ENCODE results near the gene CDK6.
"Not testable (repeated sequence)": the region's sequence is repeated elsewhere in the genome, so short reads cannot be mapped to it uniquely, and the experiment has no call there.

CDK6 gene

DNA sequence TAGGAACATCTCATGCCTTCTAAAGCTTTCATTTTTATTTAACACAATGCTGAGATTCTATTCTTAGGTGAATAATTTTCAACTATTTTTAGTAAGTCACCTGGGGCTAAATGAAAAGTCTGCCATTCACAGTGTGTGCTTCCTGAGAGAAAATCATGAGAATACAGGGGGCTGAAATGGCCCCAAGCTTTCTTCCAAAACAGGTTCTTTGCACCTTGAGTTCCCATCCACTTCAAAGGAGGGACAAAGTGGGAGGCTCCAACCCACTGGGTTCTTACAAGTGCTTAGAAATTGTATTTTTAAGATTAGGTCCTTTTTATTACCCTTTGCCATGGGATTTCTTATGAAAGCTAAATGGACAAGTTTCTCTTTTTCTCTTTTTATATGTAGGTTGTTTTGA is 224.6 kb downstream of the CDK6 start:
- no peak for DNase-seq

DNA sequence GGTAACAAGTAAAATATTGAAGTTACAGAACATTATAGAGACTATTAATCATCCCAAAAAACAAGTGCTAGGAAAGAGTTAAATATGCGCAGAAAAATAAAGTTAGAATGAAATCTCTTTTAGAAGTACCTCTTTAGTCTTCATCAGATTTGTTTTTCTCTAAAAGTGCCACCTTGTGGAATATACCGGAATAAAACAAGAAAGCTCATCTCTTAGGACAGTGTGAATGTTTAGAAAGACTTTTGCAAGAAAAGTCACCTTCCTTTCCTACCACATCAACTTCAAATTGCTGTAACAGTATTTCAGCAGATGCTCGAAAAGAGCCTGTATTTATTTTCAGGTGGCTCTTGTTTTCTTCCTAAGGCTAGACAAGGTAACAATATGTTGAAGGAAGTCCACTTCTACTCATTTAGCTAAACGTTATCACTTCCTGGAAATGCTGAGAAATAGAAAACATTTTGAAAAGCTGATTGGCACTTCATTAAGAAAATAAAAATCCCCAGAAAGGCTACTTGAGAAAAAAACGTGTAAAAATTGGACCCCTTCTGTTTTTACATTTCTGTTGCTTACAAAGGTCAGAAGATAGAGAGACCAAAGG is 226.4 kb downstream of the CDK6 start:
- DNase-seq, result no peak

DNA sequence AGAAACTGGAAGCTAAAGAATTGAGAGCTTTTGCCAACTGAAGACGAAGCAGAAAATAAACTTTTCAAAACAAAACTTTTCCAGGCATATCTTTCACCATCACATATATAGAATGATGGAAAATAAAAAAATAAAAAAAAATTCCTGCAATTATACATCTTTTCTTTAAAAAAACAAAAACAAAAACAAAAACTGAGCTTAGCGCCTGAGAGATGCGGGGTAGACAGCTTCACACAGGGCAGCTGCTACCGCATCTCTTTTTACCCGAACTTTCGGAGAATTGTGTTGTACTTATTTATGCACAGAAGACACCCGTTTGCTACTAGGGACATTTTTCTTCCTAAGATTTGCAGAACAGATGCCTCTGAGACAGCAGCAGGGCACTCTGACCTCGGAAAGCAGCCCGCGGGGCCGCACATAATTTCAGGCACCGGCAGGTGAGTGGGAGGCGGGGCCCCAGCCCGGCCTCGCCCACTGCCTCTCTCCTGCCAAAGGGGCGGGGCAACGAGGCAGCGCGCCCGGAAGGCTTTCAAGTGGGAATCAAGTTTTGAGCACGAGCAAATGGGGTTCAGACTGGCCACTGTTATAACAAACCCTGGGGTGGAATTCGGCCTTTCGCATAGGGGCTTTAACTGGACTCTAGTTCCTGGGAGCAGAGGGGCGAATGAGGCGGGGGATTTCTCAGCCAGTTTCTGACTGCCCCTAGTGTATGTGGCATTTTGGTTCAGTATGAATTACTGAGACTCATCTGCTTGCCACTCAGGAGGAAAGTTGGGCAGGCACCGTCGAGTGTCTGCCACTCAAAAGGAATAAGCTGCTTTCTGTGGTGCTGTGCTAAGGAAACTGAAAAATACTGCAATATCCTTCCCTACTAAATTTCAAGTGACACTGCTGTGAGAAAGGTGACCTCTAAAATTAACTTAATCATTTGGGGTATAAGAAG is 227.7 kb downstream of the CDK6 start:
- no peak for DNase-seq

DNA sequence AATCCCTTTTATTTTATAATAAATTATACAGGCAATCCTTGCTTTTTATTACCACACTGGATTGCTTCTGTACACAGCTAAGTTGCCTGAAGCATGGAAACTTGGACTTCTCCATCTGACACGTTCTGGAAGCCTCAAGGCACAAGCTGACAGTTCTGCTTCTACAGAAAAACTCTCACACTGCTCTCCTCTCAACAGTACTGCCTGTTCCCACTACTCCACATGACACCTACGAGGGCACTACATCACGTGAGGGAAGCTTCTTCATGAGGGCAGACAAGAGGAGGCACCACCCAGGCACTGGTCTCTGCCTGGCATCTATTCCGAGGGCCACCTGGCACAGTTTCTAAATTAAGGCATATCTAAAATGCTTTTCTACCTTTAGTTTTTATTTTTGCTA is 229.4 kb downstream of the CDK6 start:
- DNase-seq, result no peak

DNA sequence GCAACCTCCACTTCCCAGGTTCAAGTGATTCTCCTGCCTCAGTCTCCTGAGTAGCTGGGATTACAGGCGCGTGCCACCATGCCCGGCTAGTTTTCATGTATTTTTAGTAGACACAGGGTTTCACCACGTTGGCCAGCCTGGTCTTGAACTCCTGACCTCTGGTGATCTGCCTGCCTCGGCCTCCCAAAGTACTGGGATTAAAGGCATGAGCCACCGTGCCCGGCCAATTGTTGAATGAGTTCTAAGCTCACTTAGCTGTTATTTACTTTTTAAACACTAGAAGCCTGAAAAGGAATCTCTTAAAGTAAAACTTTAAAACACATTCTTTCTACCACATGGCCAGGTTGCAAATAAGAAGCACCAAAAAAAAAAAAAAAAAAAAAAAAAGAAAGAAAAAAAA is 231.9 kb downstream of the CDK6 start:
- DNase-seq, result not testable (repeated sequence)

DNA sequence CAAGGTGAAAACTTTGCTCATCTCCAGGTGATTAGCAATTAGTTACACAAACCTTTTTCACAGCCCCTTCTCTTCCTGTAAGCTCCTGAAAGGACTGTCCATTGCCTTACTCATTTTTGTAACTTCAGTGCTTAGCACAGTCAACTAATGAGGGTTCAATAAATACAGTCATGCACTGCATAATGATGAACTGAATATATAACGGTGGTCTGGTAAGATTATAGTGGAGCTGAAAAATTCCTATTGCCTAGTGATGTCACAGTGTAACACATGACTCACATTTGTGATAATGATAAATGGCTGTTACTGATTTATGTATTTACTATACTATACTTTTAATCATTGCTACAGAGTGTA is 233.3 kb downstream of the CDK6 start:
- no peak for DNase-seq

DNA sequence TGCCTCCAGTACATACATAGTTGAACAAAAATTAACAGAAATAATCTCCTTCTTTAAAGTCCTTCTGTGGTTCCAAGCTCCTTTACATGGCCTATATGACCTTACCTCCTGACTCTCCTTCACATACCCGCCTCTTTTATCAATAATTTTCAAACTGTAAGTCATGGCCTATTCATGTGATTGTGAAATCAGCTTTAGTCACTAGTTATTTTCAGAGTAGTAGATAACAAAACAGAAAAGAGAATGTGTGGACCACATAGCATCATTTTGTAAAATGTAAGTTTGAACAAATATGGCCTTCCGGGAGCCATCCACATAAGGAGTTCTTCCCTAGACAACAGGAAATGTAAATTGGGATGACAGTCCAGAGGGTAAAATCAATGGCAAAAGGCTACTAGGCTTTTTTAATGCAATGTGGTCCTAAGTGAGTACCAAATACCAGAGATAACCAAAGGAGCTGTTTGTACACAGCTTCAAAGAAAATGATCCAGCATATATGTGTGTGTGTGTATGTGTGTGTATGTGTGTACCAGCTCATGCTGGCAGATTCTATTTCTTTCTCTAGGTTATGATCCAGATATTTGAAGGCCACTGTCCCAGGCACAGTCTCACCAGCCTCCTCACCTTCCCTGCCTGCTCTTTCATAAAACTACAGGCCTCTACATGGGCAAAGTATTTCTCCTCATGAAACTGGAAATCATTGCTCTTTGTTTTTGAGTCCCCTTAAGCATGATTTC is 233.9 kb downstream of the CDK6 start:
- no peak for DNase-seq

DNA sequence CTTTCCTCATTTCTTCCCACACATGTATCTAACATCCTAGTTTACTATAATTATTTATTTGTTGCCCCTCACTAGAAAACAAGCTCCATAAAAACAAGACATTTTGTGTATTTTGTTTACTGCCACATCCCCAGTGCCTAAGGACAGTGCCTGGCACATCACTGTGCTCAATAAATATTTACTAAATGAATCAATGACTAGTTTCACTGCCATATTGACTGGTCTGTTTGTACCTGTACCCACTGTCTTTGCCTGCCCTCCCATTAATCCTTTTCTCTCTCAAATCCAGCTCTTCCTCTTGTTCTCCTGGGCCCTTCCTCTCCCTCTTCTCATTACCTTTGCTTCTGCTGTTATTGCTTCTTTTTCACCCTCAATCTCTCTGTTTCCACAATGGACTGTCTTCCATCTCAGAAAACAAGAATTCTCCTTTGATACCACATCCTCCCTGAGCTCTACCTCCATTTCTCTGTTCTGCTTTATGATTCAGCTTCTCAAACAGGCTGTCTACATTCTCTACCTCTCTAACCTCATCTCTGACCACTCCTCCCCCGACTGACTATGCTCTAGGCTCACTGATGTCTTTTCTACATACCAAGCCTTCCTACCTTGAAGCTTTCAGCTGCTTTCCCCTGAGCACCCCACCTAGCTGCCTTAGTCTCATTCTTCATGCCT is 237.9 kb downstream of the CDK6 start:
- no peak for DNase-seq

DNA sequence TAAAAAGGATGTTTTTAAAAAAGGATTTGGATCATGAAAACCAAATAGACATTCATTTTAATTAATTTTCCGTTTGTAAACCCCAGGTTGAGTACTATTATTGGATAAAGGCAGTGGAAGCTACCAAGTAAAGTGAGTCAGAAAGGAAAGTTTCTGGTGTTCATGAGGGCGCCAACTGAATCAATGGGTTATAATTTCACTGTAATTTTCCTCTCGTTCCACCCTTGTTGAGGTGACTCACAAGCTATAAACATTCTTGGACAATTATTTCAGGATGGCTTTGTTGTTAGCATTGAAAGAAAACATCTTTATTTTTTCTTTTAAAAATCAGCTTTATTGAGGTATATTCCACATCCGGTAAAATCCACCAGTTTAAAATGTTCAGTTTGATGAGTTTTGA is 241.1 kb downstream of the CDK6 start:
- DNase-seq, result no peak

DNA sequence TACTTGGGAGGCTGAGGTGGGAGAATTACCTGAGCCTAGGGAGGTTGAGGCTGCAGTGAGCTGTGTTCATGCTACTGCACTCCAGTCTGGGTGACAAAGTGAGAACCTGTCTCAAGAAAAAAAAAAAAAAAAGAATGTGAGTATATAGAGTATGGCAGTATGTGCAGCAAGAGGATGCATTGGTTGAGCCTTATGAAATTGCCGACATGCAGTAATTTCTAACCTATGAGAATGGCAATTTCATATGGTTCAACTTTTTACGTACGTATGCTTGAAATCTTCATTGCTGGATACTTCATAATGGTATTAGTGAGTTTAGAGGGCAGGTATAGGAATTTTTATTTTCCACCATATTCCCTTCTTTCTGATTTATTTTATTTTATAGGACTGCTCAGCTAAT is 241.6 kb downstream of the CDK6 start:
- DNase-seq, result no peak

DNA sequence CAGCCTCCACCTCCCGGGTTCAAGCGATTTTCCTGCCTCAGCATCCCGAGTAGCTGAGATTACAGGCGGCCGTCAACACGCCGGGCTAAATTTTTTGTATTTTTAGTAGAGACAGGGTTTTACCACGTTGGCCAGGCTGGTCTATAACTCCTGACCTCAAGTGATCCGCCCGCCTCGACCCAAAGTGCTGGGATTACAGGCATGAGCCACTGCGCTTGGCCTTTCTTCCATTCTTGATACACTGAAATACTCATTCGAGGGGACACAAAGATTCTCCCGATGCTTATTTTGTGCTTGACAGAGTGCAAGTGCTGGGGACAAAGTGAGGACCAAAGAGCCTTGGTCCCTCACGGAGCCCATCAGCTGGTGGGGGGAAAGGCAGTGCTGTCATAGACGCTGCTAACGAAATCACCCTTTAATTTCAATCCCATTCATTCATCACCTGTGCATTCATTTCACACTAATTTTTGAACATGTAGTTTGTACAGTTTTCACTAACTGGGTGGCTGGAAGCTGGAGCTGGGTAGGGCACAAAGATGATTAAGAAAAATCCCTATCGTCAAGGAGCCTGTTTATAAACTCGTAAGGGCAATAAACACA is 245.6 kb downstream of the CDK6 start:
- no peak for DNase-seq

DNA sequence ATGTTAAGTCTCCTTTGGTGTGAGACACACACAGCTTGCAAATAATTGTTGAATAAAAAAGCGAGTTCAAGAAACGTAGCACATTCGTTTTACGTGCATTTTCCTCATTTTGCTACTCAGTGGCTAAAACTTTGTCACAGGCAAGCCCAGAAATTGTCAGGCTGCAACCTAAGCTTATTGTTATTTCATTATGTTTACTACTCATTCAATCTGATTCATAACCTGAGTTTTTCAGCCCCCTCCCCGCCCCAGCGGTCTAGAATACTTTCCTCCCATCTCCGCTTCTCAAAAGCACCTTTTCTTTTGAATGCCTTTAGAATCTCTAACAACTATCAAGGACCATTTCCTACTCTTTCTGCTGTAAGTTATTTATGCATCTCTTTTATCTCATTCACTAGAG is 247.3 kb downstream of the CDK6 start:
- no peak for DNase-seq

DNA sequence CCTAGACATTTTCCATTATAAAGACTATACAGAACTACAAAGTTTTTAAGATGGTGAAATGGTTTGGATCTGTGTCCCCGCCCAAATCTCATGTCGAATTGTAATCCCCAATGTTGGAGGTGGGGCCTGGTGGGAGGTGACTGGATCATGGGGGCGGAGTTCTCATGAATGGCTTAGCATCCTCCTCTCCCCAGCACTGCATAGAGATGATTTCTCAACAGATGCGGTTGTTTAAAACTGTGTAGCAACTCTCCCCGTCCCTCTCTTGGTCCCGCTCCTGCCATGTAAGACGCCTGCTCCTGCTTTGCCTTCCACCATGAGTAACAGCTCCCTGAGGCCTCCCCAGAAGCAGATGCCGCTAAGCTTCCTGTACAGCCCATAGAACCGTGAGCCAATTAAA is 247.8 kb downstream of the CDK6 start:
- DNase-seq, result no peak

DNA sequence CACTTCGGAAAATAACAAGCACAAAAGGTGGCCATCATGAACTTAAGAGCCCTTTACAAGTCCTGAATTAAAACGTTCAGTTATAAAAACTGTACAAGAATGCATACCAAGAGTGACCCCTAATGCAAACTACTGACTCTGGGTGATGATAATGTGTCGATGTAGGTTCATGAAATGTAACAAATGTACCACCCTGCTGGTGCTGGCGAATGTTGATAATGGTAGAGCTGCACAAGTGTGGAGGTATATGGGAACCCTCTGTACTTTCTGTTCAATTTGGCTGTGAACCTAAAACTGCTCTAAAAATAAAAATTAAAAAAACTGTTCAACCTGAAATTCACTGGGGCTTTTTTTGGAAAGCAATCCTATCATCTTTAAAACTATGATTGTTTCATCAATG is 249.5 kb downstream of the CDK6 start:
- no peak for DNase-seq

DNA sequence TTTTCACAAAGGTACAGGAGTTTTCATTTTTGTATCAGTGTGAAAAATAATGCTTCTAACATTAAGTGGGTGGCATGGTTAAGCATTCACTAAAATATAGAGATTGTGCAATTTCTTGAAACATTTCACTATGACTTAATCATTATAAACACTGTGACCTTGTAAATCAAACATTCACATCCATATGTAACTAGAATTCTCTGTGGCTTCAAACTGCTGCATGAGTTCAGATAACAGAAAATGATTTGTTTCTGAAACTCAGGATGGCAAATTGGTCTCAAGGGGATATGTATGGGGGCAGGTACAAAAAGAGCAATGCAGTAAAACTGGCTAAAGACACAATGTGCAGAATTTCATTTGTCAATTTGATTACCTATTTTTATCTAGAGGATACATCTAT is 250.0 kb downstream of the CDK6 start:
- DNase-seq, result no peak

DNA sequence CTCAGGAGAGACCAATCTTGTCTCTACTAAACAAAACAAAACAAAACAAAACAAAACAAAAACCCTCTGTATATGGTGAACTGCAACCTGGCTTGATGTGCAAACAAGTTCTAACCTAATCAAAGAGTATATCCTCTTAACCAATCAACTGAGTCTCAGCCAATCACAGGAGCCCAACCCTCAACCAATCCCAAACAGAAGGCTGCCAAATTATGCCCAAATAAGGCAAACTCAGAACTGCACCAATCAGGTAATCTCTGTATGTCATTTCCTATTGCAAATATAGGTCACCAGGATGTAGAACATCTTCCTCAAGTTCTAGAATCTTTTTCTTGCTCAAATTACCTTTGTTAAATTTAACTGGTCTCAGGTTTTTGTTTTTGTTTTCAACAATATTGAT is 251.4 kb downstream of the CDK6 start:
- no peak for DNase-seq

DNA sequence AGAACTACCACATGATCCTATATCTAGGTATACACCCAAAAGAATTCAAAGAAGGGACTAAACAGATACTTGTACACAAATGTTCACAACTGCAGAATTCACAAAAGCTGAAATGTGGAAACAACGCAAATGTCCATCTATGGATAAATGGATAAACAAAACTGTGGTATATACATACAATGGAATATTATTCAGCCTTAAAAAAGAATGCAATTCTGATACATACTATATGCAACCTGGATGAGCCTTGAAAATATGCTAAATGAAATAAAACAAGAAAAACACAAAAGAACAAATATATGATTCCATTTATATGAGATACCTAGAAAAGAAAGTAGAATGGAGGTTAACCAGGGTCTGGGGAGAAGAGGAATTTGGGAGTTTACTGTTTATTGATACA is 253.4 kb downstream of the CDK6 start:
- DNase-seq, result no peak

DNA sequence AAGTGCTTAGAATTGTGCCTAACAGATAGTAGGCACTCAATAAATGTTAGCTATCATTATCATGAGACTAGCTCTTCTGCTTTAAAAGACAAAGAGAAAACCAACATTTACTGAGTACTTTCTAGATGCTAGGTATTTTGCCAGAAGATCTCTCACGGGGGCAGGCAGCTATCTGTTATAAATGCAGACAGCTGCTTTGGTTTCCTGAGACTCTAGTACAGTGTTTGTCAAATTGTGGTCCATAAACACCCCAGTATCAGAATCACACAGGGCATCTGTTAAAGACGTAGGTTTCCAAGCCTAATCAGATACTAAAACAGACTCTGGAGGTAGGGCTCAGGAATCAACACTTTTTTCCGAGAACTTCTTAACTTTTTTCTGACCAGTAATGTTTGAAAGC is 260.1 kb downstream of the CDK6 start:
- DNase-seq, result no peak

DNA sequence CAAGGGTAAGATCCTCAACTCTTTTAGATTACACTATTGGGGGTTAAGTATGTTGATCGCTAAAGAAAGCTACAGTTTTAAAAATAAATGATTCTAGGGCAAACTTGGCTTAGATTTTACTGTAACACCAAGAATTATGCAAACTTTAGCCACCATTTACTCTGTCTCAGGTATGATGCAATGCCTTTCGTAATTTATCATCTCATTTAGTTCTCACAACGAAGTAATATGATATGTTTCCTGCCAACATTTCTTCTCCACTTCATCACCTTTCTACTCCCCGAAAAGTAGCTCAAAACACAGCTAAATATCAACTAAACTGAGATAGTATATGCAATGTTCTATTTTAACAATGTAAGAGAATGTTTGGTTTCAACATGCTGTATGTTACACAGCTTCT is 267.2 kb downstream of the CDK6 start:
- DNase-seq, result no peak

DNA sequence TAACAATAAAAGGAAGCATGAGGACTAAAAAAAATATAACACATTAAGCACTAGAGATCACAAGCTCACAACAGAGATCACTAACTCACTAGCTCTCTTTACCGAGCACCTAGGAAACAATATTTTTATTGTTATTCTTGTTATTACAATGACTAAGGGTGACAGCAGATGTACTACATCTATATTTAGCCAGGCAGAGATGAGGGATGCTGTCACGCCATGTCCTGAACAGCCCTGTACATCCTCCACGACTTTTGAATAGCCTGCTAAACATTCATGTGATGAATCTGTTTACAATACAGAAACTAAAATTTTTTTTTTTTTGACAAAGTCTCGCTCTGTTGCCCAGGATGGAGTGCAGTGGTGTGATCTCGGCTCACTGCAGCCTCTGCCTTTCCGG is 268.9 kb downstream of the CDK6 start:
- no peak for DNase-seq

DNA sequence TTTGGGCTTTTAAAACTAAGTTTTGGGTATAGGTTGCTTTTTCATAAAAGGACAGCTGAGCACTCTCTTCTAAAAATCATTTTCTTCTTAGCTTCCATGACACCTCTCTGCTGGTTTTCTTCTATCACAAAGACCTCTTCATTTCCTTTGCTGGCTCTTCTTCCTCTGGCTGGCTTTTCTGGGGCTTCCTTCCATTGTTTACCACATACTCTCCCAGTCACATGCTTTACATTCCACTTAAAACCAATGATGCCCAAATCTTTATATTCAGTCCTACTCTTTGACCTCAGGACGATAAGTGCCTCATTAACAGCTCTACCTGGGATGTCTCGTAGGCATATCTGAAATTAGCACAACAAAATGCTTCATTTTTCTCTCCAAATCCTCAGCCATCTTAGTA is 273.0 kb downstream of the CDK6 start:
- no peak for DNase-seq

DNA sequence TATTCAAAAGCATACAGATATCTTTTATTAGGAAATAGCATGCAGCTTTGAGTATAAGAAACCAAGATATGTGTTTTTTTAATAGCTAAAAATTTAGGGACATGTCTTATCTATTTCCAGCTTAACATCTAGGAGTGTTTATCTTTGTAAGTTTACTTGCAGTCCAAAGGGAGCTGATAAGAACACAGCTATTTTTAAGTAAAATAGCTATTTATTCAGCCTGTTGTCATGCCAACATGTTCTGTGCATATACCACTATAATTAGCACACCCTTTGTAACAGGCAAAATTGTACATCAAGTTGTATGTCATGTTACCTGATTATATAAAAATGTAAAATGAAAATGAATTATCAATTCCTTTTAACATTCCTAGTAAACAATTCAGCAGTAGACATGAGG is 275.8 kb downstream of the CDK6 start:
- DNase-seq, result no peak

DNA sequence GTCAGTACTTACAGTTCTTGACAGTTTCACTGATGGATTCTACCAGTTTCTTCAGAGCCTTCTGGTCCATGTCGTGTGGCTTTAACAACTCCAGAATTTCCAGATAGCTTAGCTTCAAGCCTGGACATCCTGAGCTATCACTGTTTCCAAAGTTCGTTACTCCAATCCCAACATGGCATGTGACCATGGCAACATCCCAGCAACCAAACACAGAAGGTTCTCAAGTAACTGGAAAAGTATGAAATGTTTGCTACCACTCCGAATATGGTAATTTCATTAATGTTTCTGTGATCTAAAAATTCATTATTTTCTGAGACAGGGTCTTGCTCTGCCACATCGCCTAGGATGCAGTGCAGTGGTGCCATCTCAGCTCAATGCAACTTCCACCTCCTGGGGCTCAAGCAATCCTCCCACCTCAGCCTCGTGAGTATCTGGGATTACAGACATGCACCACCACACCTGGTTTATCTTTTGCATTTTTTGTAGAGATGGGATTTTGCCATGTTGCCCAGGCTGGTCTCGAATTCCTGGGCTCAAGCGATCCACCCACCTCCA is 278.5 kb downstream of the CDK6 start:
- DNase-seq, result no peak

Data from activated naive CD4-positive, alpha-beta T cell (primary cell).